Endothelial cell of umbilical vein (primary cell): Measurements from ENCODE around the gene GNA12. TPM values are rescaled to one million over a fixed set of nuclear protein-coding genes. Genes with fewer than 3 reads are reported as not detected.
A peak's percentile ranks its signal among the peaks of the same experiment; 100 is the strongest.

Source experiments
- BruUV-seq: library from RNA; stranded (reverse); fragments of 400-500 nt; replicated peaks from 2 replicates; lab custom pipeline; 2021; lab: Mats Ljungman, UMichigan
- CTCF ChIA-PET: fragments of 300-600, 350-600 bp; sonication (Branson Sonifier 250); formaldehyde crosslinking; loops from one replicate; lab custom pipeline; 2021; ENCODE audit warnings: antibody characterized with exemption, inconsistent platforms; lab: Charles Lee
- POLR2A ChIA-PET: fragments of 300-600, 350-600 bp; sonication (Branson Sonifier 250); formaldehyde crosslinking; loops from one replicate; lab custom pipeline; 2021; ENCODE audit warnings: antibody characterized with exemption, inconsistent platforms; lab: Charles Lee
- DNase-seq: peaks from one replicate; pipeline ENCODE4 v3.0.0-alpha.2; 2011; ENCODE audit warnings: low read depth, low spot score
- FAIRE-seq: peaks from 2 replicates; lab custom pipeline; 2011; peaks lifted over from hg19 to GRCh38; lab: Jason Lieb, UNC
- H2AFZ ChIP-seq: 2 replicates; pipeline ENCODE4 v1.6.0; 2012; ENCODE audit warnings: low read depth, low read length, control low read depth, inconsistent platforms
- H3K27ac ChIP-seq: 2 replicates; pipeline ENCODE4 v1.5.1; 2011; ENCODE audit warnings: low read depth, mild to moderate bottlenecking, control low read depth, low read length, moderate library complexity; ENCODE audit not compliant: insufficient read depth
- H3K27me3 ChIP-seq, 2 experiments: 2 replicates each; pipeline versions ENCODE4 v1.6.0 to v1.6.1; 2011; ENCODE audit warnings: low read length in 2 of 2, mixed read lengths in 1 of 2; ENCODE audit not compliant: control insufficient read depth in 2 of 2, insufficient read depth in 2 of 2
- H3K36me3 ChIP-seq, 2 experiments: 2 replicates in 1 of 2; 3 replicates in 1 of 2; pipeline ENCODE4 v1.5.1; 2011; ENCODE audit warnings: low read length in 2 of 2, mild to moderate bottlenecking in 1 of 2, moderate library complexity in 1 of 2; ENCODE audit not compliant: control insufficient read depth in 2 of 2, insufficient read depth in 2 of 2; ENCODE audit errors: extremely low read depth in 1 of 2
- H3K4me1 ChIP-seq: 3 replicates; pipeline ENCODE4 v1.5.1; 2011; ENCODE audit warnings: mild to moderate bottlenecking, low read length; ENCODE audit not compliant: control insufficient read depth, insufficient read depth; ENCODE audit errors: extremely low read depth
- H3K4me2 ChIP-seq: 2 replicates; pipeline ENCODE4 v1.6.1; 2011; ENCODE audit warnings: low read length, control low read depth, mixed read lengths; ENCODE audit not compliant: insufficient read depth
- H3K4me3 ChIP-seq, 3 experiments: fragments of 200-600 bp in 1 of 3; sonication (generic), shearing (Covaris generic) in 1 of 3; replicated peaks in 1 of 3; 2 replicates each; pipeline ENCODE4 v1.5.1; 2011 to 2016; ENCODE audit warnings: control low read depth in 3 of 3, low read length in 3 of 3, mild to moderate bottlenecking in 2 of 3, inconsistent platforms in 1 of 3, low read depth in 1 of 3, moderate library complexity in 1 of 3; ENCODE audit not compliant: insufficient read depth in 1 of 3
- H3K79me2 ChIP-seq: 2 replicates; pipeline ENCODE4 v1.6.0; 2012; ENCODE audit warnings: low read length, inconsistent platforms; ENCODE audit not compliant: control insufficient read depth, insufficient read depth
- H3K9ac ChIP-seq: replicated peaks from 2 replicates; pipeline ENCODE3; 2011; ENCODE audit warnings: low read length, control low read depth; ENCODE audit not compliant: insufficient read depth; ENCODE audit errors: extremely low read depth
- H3K9me1 ChIP-seq: replicated peaks from 3 replicates; pipeline ENCODE4 v1.6.0; 2011; ENCODE audit warnings: mild to moderate bottlenecking, low read length; ENCODE audit not compliant: control insufficient read depth, insufficient read depth; ENCODE audit errors: extremely low read depth
- H3K9me3 ChIP-seq: replicated peaks from 2 replicates; pipeline ENCODE4 v1.5.1; 2012; ENCODE audit warnings: low read length, inconsistent platforms; ENCODE audit not compliant: control insufficient read depth, insufficient read depth
- H4K20me1 ChIP-seq: replicated peaks from 2 replicates; pipeline ENCODE3; 2011; ENCODE audit warnings: mild to moderate bottlenecking, low read length; ENCODE audit not compliant: control insufficient read depth, insufficient read depth; ENCODE audit errors: extremely low read depth
- EZH2 ChIP-seq: IDR thresholded peaks from 2 replicates; pipeline ENCODE4 v1.6.1; 2012; ENCODE audit warnings: borderline replicate concordance, low read depth, mild to moderate bottlenecking, moderate library complexity, low read length, inconsistent platforms; ENCODE audit not compliant: severe bottlenecking
- FOS ChIP-seq: IDR thresholded peaks from 2 replicates; pipeline ENCODE4 v1.6.1; 2011; ENCODE audit warnings: mild to moderate bottlenecking, low read length, moderate library complexity, borderline replicate concordance; ENCODE audit not compliant: insufficient read depth
- GATA2 ChIP-seq: IDR thresholded peaks from 2 replicates; pipeline ENCODE4 v1.7.0; 2011; ENCODE audit warnings: low read depth, mild to moderate bottlenecking, moderate library complexity, mixed read lengths, low read length; ENCODE audit not compliant: insufficient read length, insufficient read depth
- JUN ChIP-seq: IDR thresholded peaks from 2 replicates; pipeline ENCODE4 v1.6.1; 2011; ENCODE audit warnings: borderline replicate concordance, low read depth; ENCODE audit not compliant: insufficient read length, insufficient read depth
- MYC ChIP-seq: IDR thresholded peaks from one replicate; pipeline ENCODE4 v1.6.1; 2011; ENCODE audit warnings: mild to moderate bottlenecking, low read depth, low read length
- POLR2A ChIP-seq: IDR thresholded peaks from 2 replicates; pipeline ENCODE4 v1.6.1; 2012; ENCODE audit warnings: low read depth, mild to moderate bottlenecking, control low read depth, low read length
- POLR2AphosphoS5 ChIP-seq: IDR thresholded peaks from 2 replicates; pipeline ENCODE4 v1.6.1; 2012; ENCODE audit warnings: low read depth, mild to moderate bottlenecking, control low read depth, low read length, moderate library complexity; ENCODE audit not compliant: insufficient read depth
- dilution Hi-C: fragments of 300-500 bp; cut with MboI; formaldehyde crosslinking; loops from one replicate; pipeline ENCODE4 v1.15.0; 2019; ENCODE audit warnings: low sequenced_read_pairs; ENCODE audit not compliant: extremely low pct_ligation_motif_present
- intact Hi-C: fragments of 100-400 bp; cut with micrococcal nuclease; formaldehyde crosslinking; loops from one replicate; pipeline ENCODE4 v1.10.0; 2022
- polyA plus RNA-seq, 4 experiments: library from polyadenylated mRNA; depleted of rRNA in 3 of 4; stranded (reverse) in 3 of 4; unstranded in 1 of 4; fragments of >200 nt; gene quantifications; 2 replicates each; pipeline versions ENCODE4 v1.2.1 to v1.2.3, GENCODE V29; 2011 to 2012; ENCODE audit warnings: missing spikeins in 1 of 4
- total RNA-seq: library from RNA; stranded (reverse); gene quantifications from 2 replicates; pipeline ENCODE4 v1.2.3, GENCODE V29; 2021
- TF ChIP-seq, protein P1 (sequence below): IDR thresholded peaks from 2 replicates; pipeline ENCODE4 v1.6.1; 2011; ENCODE audit not compliant: insufficient read depth, insufficient read length
- TF ChIP-seq, protein P2 (sequence below), 2 donors: IDR thresholded peaks; 1 replicate in 1 of 2; 2 replicates in 1 of 2; pipeline ENCODE4 v1.5.1; 2011; ENCODE audit warnings: low read length in 2 of 2, mild to moderate bottlenecking in 2 of 2, moderate library complexity in 2 of 2, control low read depth in 1 of 2, inconsistent platforms in 1 of 2, low read depth in 1 of 2; ENCODE audit not compliant: insufficient read depth in 1 of 2; ENCODE audit errors: extremely low read depth in 1 of 2

GNA12 gene
- total and polyA plus RNA-seq, 2 donors (not counting 3 experiments of a cell fraction or from before 2014, with no cell fraction given): 63.0 to 75.1 TPM

DNA sequence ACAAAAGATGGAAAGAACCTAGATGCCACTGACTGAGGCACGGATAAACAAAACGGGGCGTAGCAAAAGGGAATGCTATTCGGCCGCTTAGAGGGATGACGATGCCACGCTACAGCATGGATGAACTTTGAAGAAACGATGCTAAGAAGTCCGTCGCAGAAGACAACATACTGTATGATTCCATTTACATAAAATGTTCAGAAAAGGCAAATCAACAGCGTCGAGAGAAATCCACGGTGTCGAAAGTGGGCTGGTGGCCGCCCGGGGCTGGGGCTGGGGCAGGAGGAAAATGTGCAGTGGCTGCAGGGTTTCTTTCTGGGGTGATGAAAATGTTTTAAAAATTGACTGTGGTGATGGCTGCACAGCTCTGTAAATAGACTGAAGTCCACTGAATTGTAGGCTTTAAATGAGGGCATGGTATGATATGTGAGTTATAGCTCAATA, 24.1 kb downstream of the GNA12 start:
- Histone ChIP-seq H3K27ac (peak overlapping the region; percentile 83), H4K20me1 (no peaks in the 10 kb centered on the region), H3K36me3 (no peaks in the 10 kb centered on the region), H3K9me1 (no peaks in the 10 kb centered on the region), H3K4me3 (no peak overlapping the region), H3K4me2 (no peak overlapping the region), H3K9ac (no peak overlapping the region), H2AFZ (no peak overlapping the region), H3K4me1 (peaks cover 22% of the 10 kb centered on the region), H3K9me3 (no peaks in the 10 kb centered on the region), H3K27me3 (no peaks in the 10 kb centered on the region), H3K79me2 (peaks cover 57% of the 10 kb centered on the region)
- ChIA-PET CTCF (interaction anchor here (0.8 to 2.3 kb wide), 10 partner anchors 11 to 139 kb away, joined by 3 to 10 read pairs (median 4); no protein-coding TSS in a partner anchor), POLR2A (interaction anchor here (0.9 to 1.3 kb wide), 3 partner anchors 12 to 62 kb away, joined by 4 read pairs; no protein-coding TSS in a partner anchor)
- dilution Hi-C loops: no loop called here
- TF ChIP-seq EZH2 (no peak), MYC (no peak), FOS (no peak), GATA2 (no peak), JUN (no peak), POLR2A (no peak), POLR2AphosphoS5 (no peak)
- TF ChIP-seq, protein P1, sequence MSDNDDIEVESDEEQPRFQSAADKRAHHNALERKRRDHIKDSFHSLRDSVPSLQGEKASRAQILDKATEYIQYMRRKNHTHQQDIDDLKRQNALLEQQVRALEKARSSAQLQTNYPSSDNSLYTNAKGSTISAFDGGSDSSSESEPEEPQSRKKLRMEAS: no peak
- TF ChIP-seq, protein P2, sequence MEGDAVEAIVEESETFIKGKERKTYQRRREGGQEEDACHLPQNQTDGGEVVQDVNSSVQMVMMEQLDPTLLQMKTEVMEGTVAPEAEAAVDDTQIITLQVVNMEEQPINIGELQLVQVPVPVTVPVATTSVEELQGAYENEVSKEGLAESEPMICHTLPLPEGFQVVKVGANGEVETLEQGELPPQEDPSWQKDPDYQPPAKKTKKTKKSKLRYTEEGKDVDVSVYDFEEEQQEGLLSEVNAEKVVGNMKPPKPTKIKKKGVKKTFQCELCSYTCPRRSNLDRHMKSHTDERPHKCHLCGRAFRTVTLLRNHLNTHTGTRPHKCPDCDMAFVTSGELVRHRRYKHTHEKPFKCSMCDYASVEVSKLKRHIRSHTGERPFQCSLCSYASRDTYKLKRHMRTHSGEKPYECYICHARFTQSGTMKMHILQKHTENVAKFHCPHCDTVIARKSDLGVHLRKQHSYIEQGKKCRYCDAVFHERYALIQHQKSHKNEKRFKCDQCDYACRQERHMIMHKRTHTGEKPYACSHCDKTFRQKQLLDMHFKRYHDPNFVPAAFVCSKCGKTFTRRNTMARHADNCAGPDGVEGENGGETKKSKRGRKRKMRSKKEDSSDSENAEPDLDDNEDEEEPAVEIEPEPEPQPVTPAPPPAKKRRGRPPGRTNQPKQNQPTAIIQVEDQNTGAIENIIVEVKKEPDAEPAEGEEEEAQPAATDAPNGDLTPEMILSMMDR (IDR thresholded peaks at IDR 0.05; ENCODE audit: extremely low read depth in 1 of 2, insufficient read depth in 1 of 2, low read depth in 1 of 2, low read length in 2 of 2): no peak
- intact Hi-C loops: loop anchor here (1.0 to 5.0 kb wide), 6 partner anchors 17 to 103 kb away; no protein-coding TSS in a partner anchor
- DNase-seq: no peak
- no peak for FAIRE-seq
- no TSS peak for BruUV-seq
